Right cardiac atrium (tissue), 5 donors: Measurements from ENCODE around the gene SIAE. TPM values are rescaled to one million over a fixed set of nuclear protein-coding genes. Genes with fewer than 3 reads are reported as not detected.

ENCODE experiments used
- ATAC-seq, 2 donors: fragments of 200-7000 bp; cut with Tn5 transposase; one replicate each; pipeline versions ENCODE4 v1.8.0 to v1.9.1; 2020; ENCODE audit warnings: moderate library complexity in 2 of 2, mild to moderate bottlenecking in 1 of 2
- DNase-seq, 3 donors: peaks; one replicate each; pipeline ENCODE4 v3.0.0-alpha.2; 2020
- H3K27ac ChIP-seq: one replicate; pipeline ENCODE4 v1.5.1; 2013; ENCODE audit warnings: mild to moderate bottlenecking, low read length, control low read depth, moderate library complexity
- H3K27me3 ChIP-seq: one replicate; pipeline ENCODE4 v1.6.1; 2013; ENCODE audit not compliant: control insufficient read depth, insufficient read depth
- H3K4me1 ChIP-seq: one replicate; pipeline ENCODE4 v1.6.1; 2013; ENCODE audit warnings: low read length; ENCODE audit not compliant: control insufficient read depth, insufficient read depth
- H3K4me3 ChIP-seq: one replicate; pipeline ENCODE4 v1.5.1; 2013; ENCODE audit warnings: low read length, control low read depth
- H3K9me3 ChIP-seq: one replicate; pipeline ENCODE4 v1.6.1; 2013; ENCODE audit warnings: low read length; ENCODE audit not compliant: control insufficient read depth
- WGBS: extraction: QIAGEN DNeasy Blood & Tissue Kit; methylation state at CpG from one replicate; pipeline ENCODE4 v1.1.7; 2013; 5-methylcytosine and 5-hydroxymethylcytosine counted together
- intact Hi-C, 4 donors: fragments of 100-400 bp; cut with DNase I; formaldehyde crosslinking; loops; one replicate each; pipeline versions ENCODE4 v1.11.0 to v1.14.0; 2022 to 2023
- polyA plus RNA-seq: library from polyadenylated mRNA; stranded (reverse); fragments of 200-250 nt; gene quantifications from one replicate; pipeline ENCODE4 v1.2.3, GENCODE V29; 2013
- total RNA-seq, 4 donors: library from RNA; stranded (reverse); fragmentation: NEBNext Ultra II Directional; extraction: Animal tissue kit (Norgen Biotek cat#: 25700); gene quantifications; one replicate each; pipeline ENCODE4 v1.2.1, GENCODE V29; 2021
- donor health status: healthy with polysubstance abuse.
- donor health status: DM: no; HTN: yes; CAD: no.
- donor health status: DM: no; HTN: no; CAD: no.
- donor health status: DM: no; HTN: yes; CAD: no; lungs with severe emphysema.
- donor health status: DM: yes; HTN: yes; CAD: no.

SIAE gene
- total and polyA plus RNA-seq, 5 donors = 43.4 to 72.6 (median 47.6) TPM

- no peak overlapping the region for H3K4me3 ChIP-seq
- no peaks in the 10 kb centered on the region for H3K9me3 ChIP-seq
- H3K27ac ChIP-seq = no peak overlapping the region
- 81% methylated on average over 1 of the region's 1 CpG for WGBS
- ATAC-seq (no peak), DNase-seq (no peak)
- no peaks in the 10 kb centered on the region for H3K27me3 ChIP-seq
- no peaks in the 10 kb centered on the region for H3K4me1 ChIP-seq
- intact Hi-C loops = no loop called here
These were observed 26.0 kb upstream of the SIAE start for GRCh38 chr11:124699547-124699946.

DNA sequence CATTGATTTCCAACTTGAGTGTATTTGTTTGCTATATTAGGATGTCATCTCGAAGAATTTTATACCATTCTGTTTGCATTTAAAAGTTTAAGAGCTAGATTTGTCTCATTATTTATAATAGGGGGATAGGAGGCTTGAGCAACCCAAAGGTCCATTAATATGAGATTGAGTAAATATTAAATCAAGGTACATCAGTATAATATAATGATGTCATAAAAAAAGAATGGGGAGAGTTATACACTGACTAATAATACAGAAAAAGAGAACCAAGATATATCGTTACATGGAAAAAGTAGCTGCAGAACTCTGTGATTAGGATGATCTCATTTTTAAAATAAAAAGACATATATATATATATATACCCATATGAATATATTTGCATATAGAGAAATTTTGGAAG, 19.6 kb upstream of the SIAE start:
- ATAC-seq (no peak), DNase-seq (no peak)
- H3K27ac ChIP-seq = no peak overlapping the region

DNA sequence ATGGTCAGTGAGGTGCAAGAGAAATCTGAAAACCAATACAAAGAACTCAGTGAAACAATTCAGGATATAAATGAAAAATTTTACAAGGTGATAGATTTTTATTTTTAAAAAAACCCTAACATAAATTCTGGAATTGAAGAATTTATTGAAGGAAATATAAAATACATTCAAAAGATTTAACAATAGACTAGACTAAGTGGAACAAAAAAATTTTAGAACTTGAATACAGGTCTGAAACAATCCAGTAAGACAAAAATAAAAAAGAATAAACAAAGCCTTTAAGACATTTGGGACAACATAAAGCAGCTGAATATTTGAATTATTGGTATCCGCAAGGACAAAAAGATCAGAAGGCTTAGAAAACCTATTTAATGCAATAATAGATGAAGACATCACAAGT, 8.9 kb upstream of the SIAE start:
- Histone ChIP-seq H3K9me3 (no peaks in the 10 kb centered on the region), H3K4me1 (no peaks in the 10 kb centered on the region), H3K4me3 (no peak overlapping the region), H3K27me3 (no peaks in the 10 kb centered on the region), H3K27ac (no peak overlapping the region)
- intact Hi-C loops = no loop called here
- ATAC-seq (no peak), DNase-seq (no peak)
- WGBS = 96% methylated on average over 1 of the region's 1 CpG

More for the DNA sequence above, 19.6 kb upstream of the SIAE start:
- intact Hi-C loops = no loop called here
- Histone ChIP-seq H3K9me3 (no peaks in the 10 kb centered on the region), H3K4me3 (no peak overlapping the region), H3K4me1 (no peaks in the 10 kb centered on the region), H3K27me3 (no peaks in the 10 kb centered on the region)
- WGBS = 95% methylated on average over 2 of the region's 2 CpGs

DNA sequence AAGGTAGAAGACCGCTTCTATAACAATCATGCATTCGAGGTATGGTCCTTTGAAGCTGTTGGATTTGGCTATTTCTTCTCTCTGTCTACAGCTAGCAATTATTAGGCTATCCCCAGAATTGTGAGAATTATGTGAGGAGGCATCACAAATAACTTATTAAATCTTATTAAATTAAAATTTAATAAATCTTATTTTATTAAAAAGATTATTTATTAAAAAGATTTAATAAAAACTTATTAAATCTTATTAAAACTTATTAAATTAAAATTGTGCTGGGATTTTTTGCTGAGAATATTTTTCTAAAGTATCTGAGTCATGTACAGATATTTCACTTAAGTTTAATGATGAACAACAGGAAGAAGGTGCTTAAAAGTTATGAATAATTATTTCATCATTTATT, 7.9 kb upstream of the SIAE start:
- no peaks in the 10 kb centered on the region for H3K9me3 ChIP-seq
- H3K27ac ChIP-seq = no peak overlapping the region
- no peak for ATAC-seq
- intact Hi-C loops = no loop called here
- no peaks in the 10 kb centered on the region for H3K4me1 ChIP-seq
- DNase-seq = no peak
- no peak overlapping the region for H3K4me3 ChIP-seq
- WGBS = 95% methylated on average over 2 of the region's 2 CpGs
- no peaks in the 10 kb centered on the region for H3K27me3 ChIP-seq

GRCh38 chr11:124678416-124678815, 4.9 kb upstream of the SIAE start:
- 84% methylated on average over 5 of the region's 5 CpGs for WGBS
- Histone ChIP-seq H3K4me1 (peaks cover 4% of the 10 kb centered on the region), H3K27me3 (no peaks in the 10 kb centered on the region), H3K4me3 (no peak overlapping the region), H3K9me3 (no peaks in the 10 kb centered on the region), H3K27ac (no peak overlapping the region)
- intact Hi-C loops = no loop called here
- DNase-seq = no peak
- no peak for ATAC-seq

DNA sequence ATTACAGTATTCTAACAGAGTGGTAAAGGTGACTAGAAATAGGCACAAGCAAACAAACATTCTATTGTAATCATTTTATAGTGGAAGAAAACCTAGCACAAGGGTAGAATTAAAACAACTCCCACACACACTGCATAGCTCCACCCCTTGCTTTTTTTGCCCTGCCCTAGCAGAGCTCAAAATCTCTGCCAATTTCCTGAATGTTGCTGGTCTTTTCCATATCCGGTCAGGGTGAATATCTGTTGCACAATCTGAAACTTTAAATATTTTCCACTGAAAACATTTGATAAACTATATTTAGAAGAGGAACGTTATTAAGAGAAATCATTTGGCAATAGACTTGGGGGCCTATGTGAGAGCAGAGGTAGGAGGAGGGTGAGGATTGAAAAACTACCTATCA, 2.8 kb upstream of the SIAE start:
- DNase-seq = peak in 1 of 3 donors; percentile 29
- Histone ChIP-seq H3K27me3 (no peaks in the 10 kb centered on the region), H3K4me1 (peaks cover 4% of the 10 kb centered on the region), H3K9me3 (no peaks in the 10 kb centered on the region), H3K4me3 (no peak overlapping the region), H3K27ac (peak overlapping the region; percentile 66)
- peak; percentile 55 to 75 for ATAC-seq
- WGBS = 17% methylated on average over 2 of the region's 2 CpGs
- intact Hi-C loops = no loop called here

DNA sequence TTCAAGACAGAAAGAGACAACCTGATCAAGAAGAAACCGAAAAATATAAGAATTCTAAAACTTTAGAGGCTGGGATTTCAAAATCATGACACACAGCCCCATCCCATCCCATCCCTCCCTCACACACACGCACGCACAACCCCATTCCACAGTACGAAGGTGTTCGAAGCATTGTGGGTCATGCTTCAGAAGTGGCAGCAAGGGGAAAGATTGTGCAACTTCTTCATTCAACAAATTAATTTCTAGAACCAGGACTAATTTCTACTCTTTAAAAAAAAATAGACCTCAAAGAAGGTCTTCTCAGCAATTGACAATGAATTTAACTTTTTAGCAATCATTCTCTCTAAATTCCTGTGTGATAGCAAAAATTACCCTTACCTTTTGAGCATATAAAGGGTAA, 1.0 kb upstream of the SIAE start:
- no peak for ATAC-seq
- Histone ChIP-seq H3K9me3 (no peaks in the 10 kb centered on the region), H3K4me1 (peaks cover 4% of the 10 kb centered on the region), H3K27me3 (no peaks in the 10 kb centered on the region), H3K27ac (no peak overlapping the region), H3K4me3 (peak overlapping the region; percentile 64)
- no peak for DNase-seq
- intact Hi-C loops = loop anchor here in 3 of 4 donors (5.0 kb wide), 2 partner anchors 88 to 163 kb away; partner anchors contain the start of gene ESAM (in 2 of the 3)
- WGBS = 82% methylated on average over 5 of the region's 5 CpGs

GRCh38 chr11:124674168-124674517, 604 bp upstream of the SIAE start:
- intact Hi-C loops = loop anchor here in 3 of 4 donors (5.0 kb wide), 2 partner anchors 88 to 163 kb away; partner anchors contain the start of gene ESAM (in 2 of the 3)

DNA sequence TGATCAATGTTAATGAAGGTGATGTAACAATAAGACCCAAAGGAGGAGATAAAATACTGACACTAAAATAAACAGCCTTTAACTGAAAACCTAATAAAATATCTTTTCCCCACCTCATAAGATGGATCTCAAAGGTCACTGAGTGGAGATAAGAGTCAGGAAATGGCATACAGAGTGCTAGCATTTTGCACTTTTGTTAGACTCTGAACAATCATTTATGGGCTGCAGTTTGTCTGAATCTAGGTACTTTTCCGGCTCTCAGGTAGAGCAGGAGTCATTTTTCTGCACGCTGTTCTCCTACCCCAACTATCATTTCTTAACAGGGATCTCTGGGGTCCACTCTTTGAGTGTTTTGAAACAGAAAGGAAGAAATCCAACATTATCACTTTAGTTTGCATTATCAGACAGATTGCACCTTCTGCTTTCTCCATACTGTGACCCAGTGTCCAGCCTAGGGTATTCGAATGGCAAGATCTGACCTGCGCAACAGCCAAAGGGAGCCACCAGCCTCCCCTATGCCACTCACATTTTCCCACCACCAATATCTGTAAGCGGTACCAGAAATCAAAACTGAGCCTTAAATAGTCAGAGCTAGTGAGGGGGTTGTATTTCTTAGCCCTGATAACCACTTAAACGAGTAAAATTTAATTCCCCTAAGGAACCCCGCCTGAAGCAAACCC, 863 bp downstream of the SIAE start:
- WGBS = 56% methylated on average over 7 of the region's 7 CpGs
- peak overlapping the region; percentile 92 for H3K27ac ChIP-seq
- ATAC-seq (no peak), DNase-seq (no peak)
- H3K27me3 ChIP-seq = no peaks in the 10 kb centered on the region
- intact Hi-C loops = loop anchor here in 3 of 4 donors (5.0 kb wide), 2 partner anchors 90 to 165 kb away; partner anchors contain the start of gene ESAM (in 2 of the 3)
- H3K9me3 ChIP-seq = no peaks in the 10 kb centered on the region
- peak overlapping the region; percentile 64 for H3K4me3 ChIP-seq
- H3K4me1 ChIP-seq = peaks cover 4% of the 10 kb centered on the region

More at GRCh38 chr11:124674168-124674517, 604 bp upstream of the SIAE start:
- Histone ChIP-seq H3K4me3 (peak overlapping the region; percentile 64), H3K27me3 (no peaks in the 10 kb centered on the region), H3K4me1 (peaks cover 4% of the 10 kb centered on the region), H3K27ac (peak overlapping the region; percentile 88), H3K9me3 (no peaks in the 10 kb centered on the region)
- DNase-seq = no peak
- WGBS = 30% methylated on average over 18 of the region's 18 CpGs
- no peak for ATAC-seq

DNA sequence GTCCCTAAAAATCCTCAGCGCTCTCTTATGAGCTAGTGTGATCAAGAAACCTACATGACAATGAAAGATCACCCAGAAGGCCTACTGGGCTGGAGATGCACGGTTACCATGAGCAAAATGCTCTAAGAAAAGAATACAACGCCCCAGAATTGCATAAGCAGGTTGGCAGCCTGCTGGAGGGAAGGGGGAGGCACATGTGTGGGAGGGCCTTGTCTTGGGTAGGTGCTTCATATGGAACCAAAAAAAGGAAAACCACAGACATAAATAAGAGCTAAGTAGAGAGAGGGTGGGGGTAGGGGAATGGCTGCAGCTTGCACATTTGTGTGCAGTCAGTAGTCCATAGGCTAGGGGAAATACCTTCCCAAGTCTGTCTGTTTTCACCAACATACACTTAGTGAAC, 2.8 kb downstream of the SIAE start:
- Histone ChIP-seq H3K4me3 (no peak overlapping the region), H3K9me3 (no peaks in the 10 kb centered on the region), H3K4me1 (peaks cover 2% of the 10 kb centered on the region), H3K27ac (no peak overlapping the region), H3K27me3 (no peaks in the 10 kb centered on the region)
- intact Hi-C loops = loop anchor here in 3 of 4 donors (2.0 to 5.0 kb wide), 3 partner anchors 92 to 167 kb away; partner anchors contain the start of gene ESAM (in 3 of the 3)
- WGBS = 49% methylated on average over 3 of the region's 3 CpGs
- DNase-seq (no peak), ATAC-seq (no peak)

DNA sequence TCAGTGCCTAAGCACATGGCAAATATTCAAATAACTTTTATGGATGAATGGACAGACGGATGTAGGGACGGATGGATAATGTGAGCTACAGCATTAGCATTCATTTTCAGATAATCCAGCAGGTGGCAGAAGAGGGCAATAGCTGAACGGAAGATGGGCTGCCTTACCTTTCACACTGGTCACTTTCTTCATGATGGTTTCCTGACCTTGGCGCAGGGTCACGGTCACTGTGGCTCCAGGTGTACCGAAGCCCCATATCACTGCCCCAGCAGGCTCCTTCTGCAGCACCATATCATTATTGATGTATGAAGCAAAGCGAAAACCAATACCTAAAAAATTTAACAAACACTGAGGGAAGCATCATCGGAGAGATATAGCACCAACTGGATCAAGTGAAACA, 4.3 kb downstream of the SIAE start:
- peak in 1 of 3 donors; percentile 49 for DNase-seq
- Histone ChIP-seq H3K4me3 (no peak overlapping the region), H3K27me3 (no peaks in the 10 kb centered on the region), H3K9me3 (no peaks in the 10 kb centered on the region), H3K4me1 (peaks cover under 1% of the 10 kb centered on the region), H3K27ac (no peak overlapping the region)
- intact Hi-C loops = loop anchor here in 3 of 4 donors (2.0 to 10.0 kb wide), 4 partner anchors 96 to 168 kb away; no protein-coding TSS in a partner anchor
- no peak for ATAC-seq
- WGBS = 24% methylated on average over 8 of the region's 8 CpGs
